Keratinocyte (primary cell): ENCODE data around the gene CBARP. TPM values are rescaled to one million over a fixed set of nuclear protein-coding genes. Genes with fewer than 3 reads are reported as not detected.

ENCODE experiments used
- DNase-seq: peaks from one replicate; pipeline ENCODE4 v3.0.0-alpha.2; 2011; ENCODE audit warnings: low read depth, missing footprints, low spot score
- FAIRE-seq: peaks from 2 replicates; lab custom pipeline; 2011; peaks lifted over from hg19 to GRCh38; lab: Jason Lieb, UNC
- H2AFZ ChIP-seq: 2 replicates; pipeline ENCODE4 v1.6.0; 2012; ENCODE audit warnings: low read length, control low read depth, inconsistent platforms; ENCODE audit not compliant: control insufficient read depth
- H3K27ac ChIP-seq: 2 replicates; pipeline ENCODE4 v1.5.1; 2011; ENCODE audit warnings: low read length; ENCODE audit not compliant: control insufficient read depth, insufficient read depth
- H3K27me3 ChIP-seq: 3 replicates; pipeline ENCODE4 v1.6.0; 2011; ENCODE audit warnings: low read length; ENCODE audit not compliant: control insufficient read depth, insufficient read depth; ENCODE audit errors: extremely low read depth
- H3K36me3 ChIP-seq, 2 experiments: 2 replicates in 1 of 2; 3 replicates in 1 of 2; pipeline ENCODE4 v1.5.1; 2011; ENCODE audit warnings: low read length in 2 of 2, mild to moderate bottlenecking in 1 of 2; ENCODE audit not compliant: control insufficient read depth in 2 of 2, insufficient read depth in 2 of 2; ENCODE audit errors: extremely low read depth in 1 of 2
- H3K4me1 ChIP-seq: 3 replicates; pipeline ENCODE4 v1.5.1; 2011; ENCODE audit warnings: low read length; ENCODE audit not compliant: control insufficient read depth, insufficient read depth; ENCODE audit errors: extremely low read depth
- H3K4me2 ChIP-seq: 3 replicates; pipeline ENCODE4 v1.6.0; 2011; ENCODE audit warnings: low read depth, low read length; ENCODE audit not compliant: control insufficient read depth, insufficient read depth; ENCODE audit errors: extremely low read depth
- H3K4me3 ChIP-seq, 3 experiments: fragments of 200-600 bp in 1 of 3; sonication (generic) in 1 of 3; 2 replicates in 2 of 3; 3 replicates in 1 of 3; pipeline ENCODE4 v1.5.1; 2011 to 2016; ENCODE audit warnings: low read length in 3 of 3, mild to moderate bottlenecking in 3 of 3, control low read depth in 2 of 3, inconsistent platforms in 1 of 3, low read depth in 1 of 3, mixed read lengths in 1 of 3, mixed run types in 1 of 3, moderate library complexity in 1 of 3; ENCODE audit not compliant: control insufficient read depth in 2 of 3, insufficient read depth in 2 of 3; ENCODE audit errors: extremely low read depth in 1 of 3
- H3K79me2 ChIP-seq: 2 replicates; pipeline ENCODE4 v1.6.0; 2012; ENCODE audit warnings: low read length; ENCODE audit not compliant: control insufficient read depth, insufficient read depth
- H3K9ac ChIP-seq: 3 replicates; pipeline ENCODE4 v1.6.0; 2011; ENCODE audit warnings: low read length; ENCODE audit not compliant: control insufficient read depth, insufficient read depth; ENCODE audit errors: extremely low read depth
- H3K9me1 ChIP-seq: 3 replicates; pipeline ENCODE4 v1.6.0; 2011; ENCODE audit warnings: low read length; ENCODE audit not compliant: control insufficient read depth, insufficient read depth; ENCODE audit errors: extremely low read depth
- H3K9me3 ChIP-seq: 2 replicates; pipeline ENCODE4 v1.5.1; 2012; ENCODE audit warnings: low read depth, low read length; ENCODE audit not compliant: control insufficient read depth
- H4K20me1 ChIP-seq: 3 replicates; pipeline ENCODE4 v1.6.0; 2011; ENCODE audit warnings: low read length; ENCODE audit not compliant: control insufficient read depth, insufficient read depth; ENCODE audit errors: extremely low read depth
- EZH2 ChIP-seq: IDR thresholded peaks from one replicate; pipeline ENCODE4 v1.6.1; 2012; ENCODE audit warnings: inconsistent platforms, mild to moderate bottlenecking, low read length, moderate library complexity
- dilution Hi-C: fragments of 300-500 bp; cut with MboI; formaldehyde crosslinking; loops from one replicate; pipeline ENCODE4 v1.7.0; 2020; ENCODE audit warnings: low sequenced_read_pairs; ENCODE audit not compliant: extremely low pct_ligation_motif_present
- polyA plus RNA-seq, 5 experiments: library from polyadenylated mRNA; depleted of rRNA in 3 of 5; stranded (reverse) in 3 of 5; stranded (forward) in 1 of 5; unstranded in 1 of 5; fragments of >200 nt; gene quantifications; 1 replicate in 1 of 5; 2 replicates in 3 of 5; 3 replicates in 1 of 5; pipeline versions ENCODE4 v1.2.1 to v1.2.3, GENCODE V29; 2011 to 2012; ENCODE audit warnings: missing spikeins in 2 of 5, low read depth in 1 of 5, low replicate concordance in 1 of 5
- TF ChIP-seq, protein P1 (sequence below), 3 experiments: IDR thresholded peaks in 1 of 3; conservative IDR thresholded peaks in 1 of 3; optimal IDR thresholded peaks in 1 of 3; 2 replicates in 2 of 3; 3 replicates in 1 of 3; pipeline versions ENCODE3 to v1.5.1; 2011; ENCODE audit warnings: low read length in 3 of 3, mild to moderate bottlenecking in 3 of 3, moderate library complexity in 2 of 3, control low read depth in 1 of 3, inconsistent platforms in 1 of 3; ENCODE audit not compliant: insufficient read depth in 2 of 3; ENCODE audit errors: extremely low read depth in 1 of 3

Gene CBARP
- polyA plus RNA-seq, 1 donor (not counting 4 experiments of a cell fraction or from before 2014, with no cell fraction given), result 0.93 TPM

GRCh38 chr19:1214299-1214861 lies 23.4 kb downstream of the CBARP start:
- no peak for TF ChIP-seq EZH2
- TF ChIP-seq, protein P1, sequence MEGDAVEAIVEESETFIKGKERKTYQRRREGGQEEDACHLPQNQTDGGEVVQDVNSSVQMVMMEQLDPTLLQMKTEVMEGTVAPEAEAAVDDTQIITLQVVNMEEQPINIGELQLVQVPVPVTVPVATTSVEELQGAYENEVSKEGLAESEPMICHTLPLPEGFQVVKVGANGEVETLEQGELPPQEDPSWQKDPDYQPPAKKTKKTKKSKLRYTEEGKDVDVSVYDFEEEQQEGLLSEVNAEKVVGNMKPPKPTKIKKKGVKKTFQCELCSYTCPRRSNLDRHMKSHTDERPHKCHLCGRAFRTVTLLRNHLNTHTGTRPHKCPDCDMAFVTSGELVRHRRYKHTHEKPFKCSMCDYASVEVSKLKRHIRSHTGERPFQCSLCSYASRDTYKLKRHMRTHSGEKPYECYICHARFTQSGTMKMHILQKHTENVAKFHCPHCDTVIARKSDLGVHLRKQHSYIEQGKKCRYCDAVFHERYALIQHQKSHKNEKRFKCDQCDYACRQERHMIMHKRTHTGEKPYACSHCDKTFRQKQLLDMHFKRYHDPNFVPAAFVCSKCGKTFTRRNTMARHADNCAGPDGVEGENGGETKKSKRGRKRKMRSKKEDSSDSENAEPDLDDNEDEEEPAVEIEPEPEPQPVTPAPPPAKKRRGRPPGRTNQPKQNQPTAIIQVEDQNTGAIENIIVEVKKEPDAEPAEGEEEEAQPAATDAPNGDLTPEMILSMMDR (optimal IDR thresholded peaks at IDR 0.05 in 1 of 3, IDR thresholded peaks at IDR 0.05 in 1 of 3, conservative IDR thresholded peaks at IDR 0.05 in 1 of 3; ENCODE audit: extremely low read depth in 1 of 3, insufficient read depth in 2 of 3, low read length in 3 of 3), result no peak
- Histone ChIP-seq H3K36me3 (peaks cover 15 to 22% of the 10 kb centered on the region in 2 experiments), H2AFZ (peak overlapping the region; percentile 51), H3K9me3 (no peaks in the 10 kb centered on the region), H3K79me2 (peaks cover 87% of the 10 kb centered on the region), H4K20me1 (peaks cover 5% of the 10 kb centered on the region), H3K4me1 (peaks cover 51% of the 10 kb centered on the region), H3K4me2 (peak overlapping the region; percentile 85), H3K4me3 (peak overlapping the region; percentile 17 to 53 (median 45)), H3K9me1 (no peaks in the 10 kb centered on the region), H3K27me3 (no peaks in the 10 kb centered on the region), H3K27ac (peak overlapping the region; percentile 88), H3K9ac (peak overlapping the region; percentile 77)
- no peak for DNase-seq
- dilution Hi-C loops, result no loop called here
- no peak for FAIRE-seq

GRCh38 chr19:1213391-1214286 lies 24.2 kb downstream of the CBARP start:
- Histone ChIP-seq H3K4me2 (peak overlapping the region; percentile 85), H3K4me3 (peak overlapping the region; percentile 17 to 53 (median 45)), H3K27me3 (no peaks in the 10 kb centered on the region), H4K20me1 (peaks cover 5% of the 10 kb centered on the region), H3K27ac (peak overlapping the region; percentile 88), H3K79me2 (peaks cover 89% of the 10 kb centered on the region), H3K36me3 (peaks cover 14 to 22% of the 10 kb centered on the region in 2 experiments), H3K9me3 (no peaks in the 10 kb centered on the region), H3K9me1 (no peaks in the 10 kb centered on the region), H3K4me1 (peaks cover 57% of the 10 kb centered on the region), H2AFZ (peak overlapping the region; percentile 51), H3K9ac (peak overlapping the region; percentile 77)
- dilution Hi-C loops, result no loop called here
- TF ChIP-seq, protein P1 (optimal IDR thresholded peaks at IDR 0.05 in 1 of 3, IDR thresholded peaks at IDR 0.05 in 1 of 3, conservative IDR thresholded peaks at IDR 0.05 in 1 of 3; ENCODE audit: extremely low read depth in 1 of 3, insufficient read depth in 2 of 3, low read length in 3 of 3), result no peak
- no peak for TF ChIP-seq EZH2
- FAIRE-seq (peak; percentile 97), DNase-seq (peak; percentile 85)
